ENCODE measurements around the gene TMEM95.
"Not testable (repeated sequence)": the region's sequence is repeated elsewhere in the genome, so short reads cannot be mapped to it uniquely, and the experiment has no call there.

The TMEM95 gene

DNA sequence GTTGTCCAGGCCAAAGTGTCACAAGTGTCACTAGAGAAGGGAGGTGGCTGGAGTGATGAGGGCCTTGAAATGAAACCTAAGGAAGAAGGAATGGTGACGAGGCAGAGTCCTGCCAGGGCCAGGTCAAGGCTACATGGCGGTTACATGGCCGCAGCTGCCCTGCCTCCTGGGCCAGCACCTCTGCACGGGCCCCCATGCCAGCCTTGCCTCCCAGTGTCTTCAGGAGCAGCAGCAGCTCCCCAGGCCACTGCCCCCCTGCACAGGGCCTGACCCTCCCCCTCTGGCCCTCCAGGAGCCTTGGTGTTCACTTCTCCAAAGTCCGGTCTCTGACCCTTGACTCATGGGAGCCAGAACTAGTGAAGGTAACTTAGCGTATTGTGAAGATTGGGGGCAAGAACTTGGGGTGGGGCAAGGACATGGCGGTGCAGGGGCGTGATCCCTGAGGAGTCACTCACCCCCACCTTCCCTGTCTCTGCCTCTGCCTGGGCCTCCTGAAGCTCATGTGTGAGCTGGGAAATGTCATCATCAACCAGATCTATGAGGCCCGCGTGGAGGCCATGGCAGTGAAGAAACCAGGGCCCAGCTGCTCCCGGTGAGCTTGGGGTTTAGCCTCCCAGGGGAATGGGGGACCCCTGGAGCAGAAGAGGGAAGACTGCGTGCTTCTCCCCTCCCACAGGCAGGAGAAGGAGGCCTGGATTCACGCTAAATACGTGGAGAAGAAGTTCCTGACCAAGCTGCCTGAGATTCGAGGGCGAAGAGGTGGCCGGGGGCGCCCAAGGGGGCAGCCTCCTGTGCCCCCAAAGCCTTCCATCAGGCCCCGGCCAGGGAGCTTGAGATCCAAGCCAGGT, 7.1 kb upstream of the TMEM95 start:
- DNase-seq: no peak

DNA sequence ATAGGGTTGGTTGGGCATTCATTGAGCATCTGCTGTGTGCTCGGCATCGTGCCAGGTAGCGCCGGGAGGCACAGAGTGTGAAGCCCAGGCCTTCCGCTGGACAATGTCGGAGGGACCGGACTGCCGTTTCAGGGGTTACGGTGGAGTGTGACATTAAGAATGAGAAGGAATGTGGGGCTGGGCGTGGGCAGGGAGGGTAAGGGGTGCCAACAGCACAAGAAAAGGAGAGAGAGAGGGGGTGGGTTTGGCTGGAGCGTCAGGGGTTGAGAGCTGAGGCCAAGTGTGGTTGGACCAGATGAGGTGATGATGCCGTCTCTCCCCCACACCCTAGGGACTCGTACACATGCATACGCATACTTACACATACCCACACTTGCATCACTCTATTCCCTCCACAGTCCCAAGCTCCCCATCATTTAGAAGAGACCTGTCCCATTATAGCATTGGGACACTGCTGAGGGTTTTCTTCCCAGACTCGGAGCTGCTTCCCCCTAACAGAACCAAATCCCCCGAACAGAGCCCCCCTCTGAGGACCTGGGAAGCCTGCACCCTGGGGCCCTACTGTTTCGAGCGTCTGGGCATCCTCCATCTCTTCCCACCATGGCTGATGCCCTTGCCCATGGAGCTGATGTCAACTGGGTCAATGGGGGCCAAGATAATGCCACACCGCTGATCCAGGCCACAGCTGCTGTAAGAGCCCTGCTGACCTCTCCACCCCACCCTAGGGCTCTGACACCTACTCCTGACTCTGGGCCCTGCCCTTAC, 6.3 kb upstream of the TMEM95 start:
- DNase-seq: no peak

DNA sequence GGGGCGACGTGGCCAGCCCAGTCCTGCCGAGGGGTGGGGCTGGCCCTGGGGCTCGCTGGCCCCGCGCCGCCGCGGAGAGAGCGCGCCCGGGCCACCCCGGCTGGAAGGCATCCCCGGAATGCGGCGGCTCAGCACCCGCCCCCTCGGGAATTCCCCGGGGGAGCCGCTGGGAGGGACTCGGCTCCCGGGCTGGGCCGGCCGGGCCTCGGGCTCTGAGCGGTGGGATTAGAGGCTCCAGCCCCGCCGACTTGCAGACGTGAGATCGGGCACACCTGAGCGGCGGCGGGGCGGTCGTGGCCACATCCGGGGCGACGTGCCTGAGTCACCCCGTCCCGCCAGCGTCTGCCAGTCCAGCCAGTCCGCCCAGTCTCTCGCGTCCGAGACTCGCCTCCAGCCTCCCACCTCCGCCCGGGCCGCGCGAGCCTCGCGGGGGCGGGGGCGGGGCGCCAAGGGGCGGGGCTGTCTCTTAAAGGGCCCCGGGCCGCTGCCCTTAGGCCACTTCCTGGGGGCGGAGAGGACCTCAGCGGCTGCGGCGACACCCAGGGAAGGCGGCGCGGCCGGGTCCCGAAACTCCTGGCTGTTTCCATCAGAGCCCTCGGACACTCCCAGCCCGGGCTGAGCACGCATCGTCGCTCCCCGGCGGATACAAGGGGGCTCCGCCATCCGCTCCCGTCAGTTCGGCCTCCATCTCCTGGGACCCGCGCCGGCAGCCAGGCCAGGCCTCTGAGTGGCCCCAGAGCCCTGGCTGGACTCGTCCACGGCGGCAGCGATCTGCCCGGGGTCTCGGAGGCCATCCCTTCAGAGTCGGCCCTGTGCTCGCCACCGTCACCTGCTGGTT, 3.1 kb upstream of the TMEM95 start, which contains the start of gene KCTD11:
KCTD11 (plus strand) TSS at position 498 of the 838 bp plus-strand sequence.
- DNase-seq: peak; percentile 77

DNA sequence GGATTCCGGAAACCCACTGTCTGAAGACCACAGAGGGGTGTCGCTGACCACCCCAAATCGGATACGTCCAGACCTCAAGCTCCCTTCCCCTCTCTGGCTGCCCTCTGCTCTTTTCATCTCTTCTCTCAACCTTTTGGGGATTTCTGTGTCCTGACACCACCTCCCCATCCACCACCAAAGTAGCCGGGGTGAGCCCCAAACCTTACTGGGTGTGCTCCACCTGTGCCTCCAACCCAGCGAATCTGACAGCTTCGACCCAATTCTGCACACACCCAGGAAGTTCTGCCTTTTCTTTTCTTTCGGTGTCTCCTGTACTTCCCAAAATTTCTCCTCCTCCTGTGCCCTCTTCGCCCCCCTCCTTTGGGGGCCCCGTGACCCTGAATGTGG, 2.5 kb upstream of the TMEM95 start:
- no peak for DNase-seq

DNA sequence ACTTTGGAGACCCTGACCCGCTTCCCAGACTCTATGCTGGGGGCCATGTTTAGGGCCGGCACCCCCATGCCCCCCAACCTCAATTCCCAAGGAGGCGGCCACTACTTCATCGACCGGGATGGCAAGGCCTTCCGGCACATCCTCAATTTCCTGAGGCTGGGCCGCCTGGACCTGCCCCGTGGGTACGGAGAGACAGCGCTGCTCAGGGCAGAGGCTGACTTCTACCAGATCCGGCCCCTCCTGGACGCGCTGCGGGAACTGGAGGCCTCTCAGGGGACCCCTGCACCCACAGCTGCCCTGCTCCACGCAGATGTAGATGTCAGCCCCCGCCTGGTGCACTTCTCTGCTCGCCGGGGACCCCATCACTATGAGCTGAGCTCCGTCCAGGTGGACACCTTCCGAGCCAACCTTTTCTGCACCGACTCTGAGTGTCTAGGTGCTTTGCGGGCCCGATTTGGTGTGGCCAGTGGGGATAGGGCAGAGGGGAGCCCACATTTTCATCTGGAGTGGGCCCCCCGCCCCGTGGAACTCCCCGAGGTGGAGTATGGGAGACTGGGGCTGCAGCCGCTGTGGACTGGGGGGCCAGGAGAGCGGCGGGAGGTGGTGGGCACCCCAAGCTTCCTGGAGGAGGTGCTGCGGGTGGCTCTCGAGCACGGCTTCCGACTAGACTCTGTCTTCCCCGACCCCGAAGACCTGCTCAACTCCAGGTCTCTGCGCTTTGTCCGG, 1.9 kb upstream of the TMEM95 start:
- no peak for DNase-seq

GRCh38 chr17:7354262-7354843, 603 bp upstream of the TMEM95 start:
- DNase-seq: no peak

DNA sequence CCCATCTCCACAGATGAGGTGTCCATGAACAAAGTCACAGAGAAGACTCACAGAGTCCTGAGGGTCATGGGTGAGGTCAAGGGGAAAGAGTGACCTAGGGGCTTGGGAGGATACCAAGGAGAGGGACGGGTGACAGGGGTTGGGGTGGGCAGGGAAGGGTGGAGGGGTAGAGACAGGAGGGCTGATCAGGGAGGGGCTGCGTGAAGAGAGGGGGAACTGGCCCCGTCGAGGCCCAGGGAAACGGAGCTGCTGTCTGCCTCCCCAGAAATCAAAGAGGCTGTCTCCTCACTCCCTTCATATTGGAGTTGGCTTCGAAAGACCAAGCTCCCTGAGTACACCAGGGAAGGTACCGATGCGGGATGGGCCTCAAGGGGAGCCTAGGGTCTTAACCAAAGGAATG, 617 bp downstream of the TMEM95 start:
- DNase-seq: no peak

GRCh38 chr17:7356072-7356549, 1.2 kb downstream of the TMEM95 start:
- DNase-seq: peak; percentile 87

DNA sequence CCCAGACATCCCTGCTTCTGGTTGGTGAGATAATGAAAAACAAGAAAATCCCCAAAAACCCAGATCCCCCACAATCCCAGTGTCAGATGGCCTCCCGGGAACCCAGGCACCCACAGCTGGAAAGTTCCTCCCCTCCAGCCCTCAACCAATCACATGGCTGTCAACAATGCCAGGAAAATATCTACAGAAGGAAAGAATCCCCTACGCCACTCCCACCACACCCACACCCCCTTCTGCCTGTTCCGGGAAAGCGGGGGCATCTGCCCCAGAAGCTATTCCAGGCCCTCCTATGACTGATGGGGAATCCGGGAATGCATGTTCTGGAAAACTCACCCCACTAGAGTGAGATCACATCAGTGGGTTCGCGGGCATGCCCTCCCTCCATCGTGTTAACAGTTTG, 1.8 kb downstream of the TMEM95 start:
- DNase-seq: no peak

DNA sequence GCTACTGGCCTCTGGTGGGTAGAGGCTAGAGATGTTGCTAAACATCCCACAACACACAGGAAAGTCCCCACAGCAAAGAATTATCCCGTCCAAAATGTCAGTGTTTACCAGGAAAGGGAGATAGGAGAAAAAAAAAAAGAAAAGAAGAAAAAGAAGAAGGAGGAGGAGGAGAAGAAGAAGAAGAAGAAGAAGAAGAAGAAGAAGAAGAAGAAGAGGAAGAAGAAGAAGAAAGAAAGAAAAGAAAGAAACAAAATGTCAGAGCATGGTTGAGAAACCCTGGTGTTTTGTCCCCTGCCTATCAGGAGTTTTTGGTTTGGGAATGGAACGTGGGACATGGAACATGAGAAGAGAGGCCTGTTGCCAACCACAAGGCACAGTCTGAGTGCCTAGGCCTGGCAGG, 2.4 kb downstream of the TMEM95 start:
- no peak for DNase-seq

DNA sequence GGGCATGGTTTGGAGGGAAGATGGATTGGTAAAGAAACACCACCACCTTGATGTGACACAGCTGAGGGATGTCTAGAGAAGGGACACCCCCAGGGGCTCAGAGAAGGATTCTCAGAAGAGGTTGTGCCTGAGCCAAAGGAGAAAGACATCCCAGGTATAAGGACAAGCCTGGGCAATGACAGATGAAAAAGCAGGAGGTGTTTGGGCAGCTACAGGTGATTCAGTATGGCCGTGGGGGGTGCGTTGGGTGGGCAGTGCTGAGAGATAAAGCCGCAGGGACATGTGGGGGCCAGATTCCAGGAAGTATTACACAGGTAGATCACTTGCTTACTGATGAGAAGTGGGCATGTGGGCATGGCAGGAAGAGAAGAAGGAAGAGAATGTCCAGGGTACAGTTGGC, 7.0 kb downstream of the TMEM95 start:
- no peak for DNase-seq

DNA sequence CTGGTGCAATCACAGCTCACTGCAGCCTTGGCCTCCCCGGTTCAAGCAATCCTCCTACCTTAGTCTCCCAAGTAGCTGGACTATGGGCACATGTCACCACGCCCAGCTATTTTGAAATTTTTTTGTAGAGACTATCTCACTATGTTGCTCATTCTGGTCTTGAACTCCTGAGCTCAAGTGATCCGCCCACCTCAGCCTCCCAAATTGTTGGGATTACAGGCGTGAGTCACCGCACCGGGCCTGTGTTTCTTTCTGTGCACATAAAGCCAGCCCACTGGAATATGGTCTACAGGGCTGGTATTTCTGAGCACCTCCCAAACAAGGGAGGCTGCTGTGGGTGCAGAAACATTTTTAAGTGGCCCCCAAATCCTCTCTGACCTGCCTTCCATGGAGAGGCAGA, 8.4 kb downstream of the TMEM95 start:
- no peak for DNase-seq

GRCh38 chr17:7365963-7366362, 11.0 kb downstream of the TMEM95 start:
- not testable (repeated sequence) for DNase-seq

DNA sequence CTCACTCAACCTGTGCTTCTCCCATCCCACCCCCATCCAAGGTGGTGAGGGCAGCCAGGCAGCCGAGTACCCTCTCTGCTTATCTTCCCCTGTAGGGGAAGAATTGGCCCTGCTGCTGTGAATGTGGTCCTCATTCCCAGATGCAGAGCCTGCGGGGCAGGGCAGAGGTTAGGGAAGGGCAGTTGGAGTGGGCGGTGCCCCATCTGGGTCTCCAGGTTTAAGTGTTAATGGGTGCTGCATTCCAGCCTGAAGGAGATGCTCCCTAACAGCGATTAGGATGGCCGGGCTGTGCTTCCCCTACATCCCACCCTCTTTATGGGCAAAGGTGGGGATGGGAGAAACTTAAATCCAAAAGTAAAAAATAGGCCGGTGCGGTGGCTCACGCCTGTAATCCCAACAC, 12.1 kb downstream of the TMEM95 start:
- no peak for DNase-seq

DNA sequence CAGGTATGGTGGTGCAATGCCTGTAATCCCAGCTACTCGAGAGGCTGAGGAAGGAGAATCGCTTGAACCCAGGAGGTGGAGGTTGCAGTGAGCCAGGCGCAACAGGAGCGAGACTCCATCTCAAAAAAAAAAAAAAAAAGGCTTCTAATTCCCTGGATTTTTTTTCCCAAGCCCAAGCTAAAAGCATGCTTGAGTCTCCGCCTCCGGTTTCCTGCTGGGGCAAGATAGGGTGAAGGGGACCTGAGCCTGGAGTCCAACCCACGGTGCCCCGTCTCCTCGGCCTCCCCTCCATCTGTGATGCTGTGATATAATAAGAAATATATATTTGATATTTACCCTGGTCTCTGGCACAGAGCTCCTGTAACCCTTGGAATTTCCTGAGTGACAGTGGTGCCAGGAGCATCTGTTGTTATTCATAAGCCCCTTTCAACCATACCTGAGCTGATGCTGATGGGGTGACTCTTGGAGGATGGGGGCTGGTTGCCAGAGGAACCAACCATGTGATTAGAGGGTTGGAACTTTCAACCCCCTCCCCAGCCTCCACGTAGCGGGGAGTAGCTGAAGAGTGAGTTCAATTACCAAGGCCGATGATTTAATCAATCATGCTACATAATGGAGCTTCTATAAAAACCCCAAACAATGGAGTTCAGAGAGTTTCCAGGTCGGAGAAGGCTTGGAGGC, 13.1 kb downstream of the TMEM95 start:
- no peak for DNase-seq

- DNase-seq: not testable (repeated sequence)
Measured at GRCh38 chr17:7368599-7368994, 13.6 kb downstream of the TMEM95 start.

DNA sequence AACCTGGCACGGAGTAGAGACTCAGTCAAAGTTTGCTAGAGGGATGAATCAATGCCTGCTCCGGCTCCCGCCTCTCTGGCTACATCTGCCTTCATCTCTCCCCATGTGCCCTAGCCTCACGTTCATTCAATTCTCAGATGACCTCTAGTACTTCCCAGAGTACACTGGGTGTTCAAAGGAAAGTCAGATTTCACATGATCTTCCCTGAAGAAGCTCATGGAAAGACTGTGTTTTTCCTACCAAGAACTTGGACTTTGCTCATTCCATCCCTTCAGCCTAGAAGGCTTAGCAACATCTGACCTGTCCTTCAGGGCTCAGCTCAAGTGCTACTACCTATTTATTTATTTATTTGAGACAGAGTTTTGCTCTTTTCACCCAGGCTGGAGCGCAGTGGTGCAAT, 14.9 kb downstream of the TMEM95 start:
- no peak for DNase-seq

- DNase-seq: no peak
Measured at GRCh38 chr17:7370853-7371252, 15.9 kb downstream of the TMEM95 start.

DNA sequence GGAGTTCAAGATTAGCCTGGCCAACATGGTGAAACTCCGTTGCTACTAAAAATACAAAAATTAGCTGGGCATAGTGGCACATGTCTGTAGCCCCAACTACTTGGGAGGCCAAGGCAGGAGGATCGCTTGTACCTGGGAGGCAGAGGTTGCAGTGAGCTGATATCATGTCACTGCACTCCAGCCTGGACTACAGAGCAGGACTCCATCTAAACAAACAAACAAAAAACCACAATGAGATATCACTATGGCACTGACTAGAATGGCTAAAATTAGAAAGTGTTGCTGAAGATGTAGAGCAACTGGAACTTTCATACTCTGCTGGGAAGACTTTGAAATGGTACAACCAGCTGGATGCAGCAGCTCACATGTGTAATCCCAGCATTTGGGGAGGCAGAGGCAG, 19.4 kb downstream of the TMEM95 start:
- no peak for DNase-seq

GRCh38 chr17:7379134-7379533, 24.2 kb downstream of the TMEM95 start:
- DNase-seq: no peak

- DNase-seq: no peak
Measured at GRCh38 chr17:7380321-7380720, 25.4 kb downstream of the TMEM95 start.

Measured in activated gamma-delta T cell treated with Interleukin-2 at 50 U/mL for 16 hours (primary cell).